ENCODE results near the gene TP53INP2. TPM values are rescaled to one million over a fixed set of nuclear protein-coding genes. Genes with fewer than 3 reads are reported as not detected.

The TP53INP2 gene, protein sequence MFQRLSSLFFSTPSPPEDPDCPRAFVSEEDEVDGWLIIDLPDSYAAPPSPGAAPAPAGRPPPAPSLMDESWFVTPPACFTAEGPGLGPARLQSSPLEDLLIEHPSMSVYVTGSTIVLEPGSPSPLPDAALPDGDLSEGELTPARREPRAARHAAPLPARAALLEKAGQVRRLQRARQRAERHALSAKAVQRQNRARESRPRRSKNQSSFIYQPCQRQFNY
- 1 to 10 TPM; 3.0 to 8.9 TPM for total RNA-seq

DNA sequence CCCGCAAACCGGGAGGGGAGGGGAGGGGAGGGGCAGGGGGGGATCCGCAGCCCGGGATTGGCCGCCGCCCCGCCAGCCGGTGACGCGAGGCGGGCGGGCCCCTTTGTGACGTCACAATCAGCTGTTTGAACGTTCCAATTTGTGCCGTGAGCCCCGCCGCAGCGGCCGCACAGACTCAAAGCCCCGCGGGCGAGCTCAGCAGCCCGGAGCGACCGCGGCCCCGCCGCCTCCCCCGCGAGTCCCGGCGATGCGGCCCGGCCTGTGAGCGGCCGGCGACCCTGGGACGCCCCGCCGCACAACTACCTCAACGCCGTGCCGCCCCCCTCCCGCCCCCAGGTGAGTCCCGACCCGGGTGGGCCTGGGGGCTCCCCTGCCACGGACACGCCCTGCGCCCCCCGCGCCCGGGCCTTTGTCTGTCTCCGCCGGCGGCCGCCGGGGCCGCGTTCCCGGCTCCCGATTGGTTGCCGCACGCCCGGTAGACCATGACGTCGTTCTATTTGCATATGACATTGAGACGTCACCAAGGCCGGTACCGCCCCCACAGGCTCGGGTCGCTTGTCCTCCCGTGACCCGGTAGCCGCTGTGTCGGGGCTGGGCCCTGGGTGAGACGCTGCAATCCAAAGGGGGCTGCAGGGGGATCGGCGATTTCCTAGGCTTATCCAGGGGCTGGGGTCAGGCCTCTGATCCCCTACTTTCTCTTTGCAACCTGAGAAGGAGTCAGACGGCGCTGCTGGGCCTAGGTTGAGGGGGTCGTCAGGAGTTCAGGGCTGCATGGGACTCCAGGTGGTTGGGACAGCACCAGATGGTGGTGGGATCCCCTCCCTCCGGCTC lies at the start of gene TP53INP2:
Gene TP53INP2 (plus strand): TSS at position 168 of the 831 bp plus-strand sequence. CDS start 4,396 bp downstream, outside the sequence.

DNA sequence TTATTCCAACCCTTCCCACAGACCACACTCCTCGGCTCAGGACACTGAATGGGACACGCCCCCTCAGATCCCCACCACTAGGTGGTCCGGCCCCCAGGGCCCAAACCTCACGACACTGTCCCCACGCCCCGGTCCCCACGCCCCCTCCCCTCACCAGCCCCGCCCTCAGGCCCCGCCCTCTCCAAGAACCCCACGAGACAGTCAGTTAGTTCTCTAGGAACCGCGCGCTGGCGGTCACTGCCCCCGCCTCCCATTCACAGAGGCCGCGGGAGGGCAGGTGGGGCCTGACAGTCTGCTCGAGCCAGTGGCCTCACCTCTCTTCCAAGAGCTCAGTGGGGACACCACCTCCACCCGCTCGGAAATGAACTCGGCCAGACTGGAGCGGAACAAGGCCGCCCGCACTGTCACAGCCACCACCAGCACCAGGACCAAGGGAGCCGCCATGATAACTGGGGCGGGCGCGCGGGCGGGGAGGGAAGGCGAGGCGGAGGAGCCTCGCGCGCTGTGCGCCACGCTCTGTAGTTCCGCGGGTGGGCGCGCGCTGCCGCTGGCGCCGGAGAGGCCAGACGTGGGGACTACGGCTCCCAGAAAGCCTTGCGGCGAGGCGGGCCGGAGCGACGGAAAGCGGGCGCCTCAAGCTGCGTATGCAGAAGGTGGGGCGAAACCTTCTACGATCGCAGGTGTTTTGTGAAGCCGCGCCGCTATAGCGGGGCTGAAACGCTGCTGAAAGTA lies 27.3 kb upstream of the TP53INP2 start, which contains the start of gene PIGU:
Gene PIGU (minus strand): TSS at position 451 of the 732 bp plus-strand sequence. CDS start 7 bp downstream, at position 444.

Small RNA genes lying within 50 kb of the gene (small RNA-seq; reads per million reads assigned to genes)
- gene AL118520.1 = 0 to 0.56 reads per million in 2 donors

Other genes with a start within 250 kb of the TP53INP2 start
- 100 to 1,000 TPM in 1 of 2 donors, 10 to 100 TPM in 1; 82.9 to 100 TPM for gene DYNLRB1, start 187.9 kb upstream of the TP53INP2 start, total RNA-seq
- 10 to 100 TPM in 1 of 2 donors, 1 to 10 TPM in 1; 6.0 to 22.4 TPM for gene MAP1LC3A, start 145.6 kb upstream of the TP53INP2 start, total RNA-seq
- gene PIGU, start 27.3 kb upstream of the TP53INP2 start, total RNA-seq = 10 to 100 TPM; 13.8 to 15.7 TPM
- gene NCOA6, start 121.3 kb downstream of the TP53INP2 start, total RNA-seq = 1 to 10 TPM; 8.6 to 10.0 TPM
- 1 to 10 TPM; 8.0 to 8.9 TPM for gene GGT7, start 168.5 kb downstream of the TP53INP2 start, total RNA-seq
- 10 to 100 TPM; 36.6 to 48.2 TPM for gene ACSS2, start 172.3 kb downstream of the TP53INP2 start, total RNA-seq